HUDEP-2 (cell line): ENCODE data around the gene AMDHD2.
"Not testable (repeated sequence)": the region's sequence is repeated elsewhere in the genome, so short reads cannot be mapped to it uniquely, and the experiment has no call there.

Experiments
- DNase-seq, 76 experiments: peaks; one replicate each; lab custom pipeline; 2025; ENCODE audit not compliant: unreplicated experiment in 76 of 76; lab: John Stamatoyannopoulos, UW

AMDHD2 gene

DNA sequence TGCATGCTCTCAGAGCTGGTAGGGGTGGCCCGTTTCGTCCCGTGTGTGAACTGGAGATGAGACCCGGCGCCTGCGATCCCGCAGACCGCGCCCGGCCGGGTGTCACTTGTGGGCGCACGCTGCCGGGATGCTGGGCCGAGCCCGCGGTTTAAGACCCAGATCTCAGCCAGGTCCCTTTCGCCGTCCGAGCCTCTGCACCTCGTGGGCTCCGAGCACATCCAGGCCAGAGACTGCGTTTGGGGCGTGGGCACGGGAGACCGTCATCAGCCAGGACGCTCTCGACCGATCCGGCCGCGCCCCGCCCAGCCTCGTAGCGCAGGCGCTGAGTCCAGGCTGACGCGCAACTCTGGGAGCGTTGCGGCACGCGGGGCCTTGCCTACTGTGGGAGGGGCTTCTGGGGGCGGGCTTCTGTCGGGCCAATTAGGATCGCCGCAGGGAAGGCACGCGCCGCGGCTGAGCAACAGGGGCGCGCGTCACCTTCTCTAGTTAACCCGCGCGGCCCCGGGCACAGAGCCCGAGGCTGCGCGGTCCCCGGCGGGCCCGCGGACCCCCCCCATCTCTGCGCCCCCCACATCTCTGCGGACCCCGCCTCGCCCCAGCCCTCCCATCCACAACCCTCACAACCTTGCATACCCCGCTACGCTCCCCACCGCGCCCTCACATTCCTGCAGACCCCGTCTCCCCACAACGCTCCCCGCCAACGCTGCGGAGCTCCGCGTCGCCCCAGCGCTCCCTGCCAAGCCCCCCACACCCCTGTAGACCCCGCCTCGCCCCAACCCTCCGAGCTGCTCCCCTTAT, 11.7 kb downstream of the AMDHD2 start:
- DNase-seq: peak in 74 of 76 experiments; percentile 68 to 98 (median 95)

DNA sequence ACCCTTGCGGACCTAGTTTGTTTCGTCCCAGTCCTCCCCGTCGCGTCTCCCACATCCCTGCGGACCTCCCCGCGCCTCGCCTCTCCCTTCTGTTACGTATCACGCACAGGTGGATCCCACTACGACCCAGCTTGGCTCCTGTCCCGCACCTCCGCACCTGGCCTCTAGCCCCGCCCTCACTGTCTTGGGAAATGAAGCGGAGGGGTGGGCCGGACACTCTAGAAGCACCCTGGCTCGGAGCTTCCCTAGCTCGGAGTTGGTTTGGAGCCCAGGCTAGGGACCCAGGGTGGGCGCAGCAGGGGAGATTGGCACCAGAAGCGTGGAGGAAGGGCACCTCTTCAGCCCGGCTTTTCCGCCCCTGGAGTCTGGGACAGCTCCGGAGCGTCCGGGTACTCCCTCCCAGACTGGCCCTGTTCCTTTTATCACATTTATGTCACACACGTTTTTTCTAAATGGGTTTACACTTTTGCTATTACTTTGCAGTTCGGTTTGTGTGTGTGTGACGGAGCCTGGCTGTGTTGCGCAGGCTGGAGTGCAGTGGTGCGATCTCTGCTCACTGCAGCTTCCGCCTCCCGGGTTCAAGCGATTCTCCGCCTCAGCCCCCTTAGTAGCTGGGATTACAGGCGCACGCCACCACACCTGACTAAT, 12.4 kb downstream of the AMDHD2 start:
- peak in 14 of 76 experiments; percentile 9 to 55 (median 26) for DNase-seq

DNA sequence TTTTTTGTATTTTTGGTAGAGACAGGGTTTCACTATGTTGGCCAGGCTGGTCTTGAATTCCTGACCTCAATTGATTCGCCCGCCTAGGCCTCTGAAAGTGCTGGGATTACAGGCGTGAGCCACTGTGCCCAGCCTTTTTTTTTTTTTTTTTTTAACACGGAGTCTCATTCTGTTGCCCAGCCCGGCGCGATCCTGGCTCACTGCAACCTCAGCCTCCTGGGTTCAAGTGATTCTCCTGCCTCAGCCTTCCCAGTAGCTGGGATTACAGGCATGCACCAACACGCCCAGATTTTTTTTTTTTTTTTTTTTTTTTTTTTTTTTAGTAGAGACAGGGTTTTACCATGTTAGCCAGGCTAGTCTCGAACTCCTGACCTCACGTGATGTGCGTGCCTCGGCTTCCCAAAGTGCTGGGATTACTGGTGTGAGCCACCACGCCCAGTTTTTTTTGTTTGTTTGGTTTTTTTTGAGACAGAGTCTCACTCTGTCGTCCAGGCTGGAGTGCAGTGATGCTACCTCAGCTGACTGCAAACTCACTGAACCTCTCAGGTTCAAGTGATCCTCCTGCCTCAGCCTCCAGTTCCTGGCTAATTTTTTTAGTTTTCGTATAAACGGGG, 13.1 kb downstream of the AMDHD2 start:
- not testable (repeated sequence) for DNase-seq

DNA sequence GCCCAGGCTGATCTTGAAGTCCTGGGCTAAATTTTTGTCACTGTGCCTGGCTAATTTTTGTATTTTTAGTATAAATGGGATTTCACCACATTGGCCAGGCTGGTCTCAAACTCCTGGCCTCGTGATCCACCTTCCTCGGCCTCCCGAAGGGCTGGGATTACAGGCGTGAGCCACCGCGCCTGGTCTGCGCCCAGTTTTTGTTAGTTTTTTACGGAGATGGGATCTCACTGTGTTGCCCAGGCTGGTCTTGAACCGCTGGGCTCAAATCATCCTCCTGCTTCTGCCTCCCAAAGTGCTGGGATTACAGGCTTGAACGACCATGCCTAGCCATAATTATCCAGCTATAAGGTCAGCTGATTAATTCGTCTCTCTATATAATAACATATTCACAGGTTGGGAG, 13.7 kb downstream of the AMDHD2 start:
- no peak for DNase-seq

DNA sequence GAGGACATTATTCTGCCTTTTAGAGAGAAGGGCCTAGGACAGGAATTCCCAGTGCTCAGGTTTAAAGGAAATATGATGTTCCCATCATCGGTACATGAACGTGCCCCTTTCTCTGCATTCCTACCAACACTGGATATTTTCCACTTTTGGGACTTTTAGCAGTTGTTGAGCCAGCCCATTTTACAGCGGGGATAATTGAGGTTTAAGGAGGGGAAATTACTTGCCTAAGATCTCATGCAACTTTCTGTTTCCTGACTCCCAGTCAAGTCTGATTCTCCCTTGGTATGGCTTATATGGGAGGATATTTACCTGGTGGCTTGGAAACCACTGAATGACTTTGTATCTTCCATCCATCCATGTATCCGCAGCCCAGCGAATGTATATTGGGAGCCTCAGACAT, 14.2 kb downstream of the AMDHD2 start:
- not testable (repeated sequence) for DNase-seq

DNA sequence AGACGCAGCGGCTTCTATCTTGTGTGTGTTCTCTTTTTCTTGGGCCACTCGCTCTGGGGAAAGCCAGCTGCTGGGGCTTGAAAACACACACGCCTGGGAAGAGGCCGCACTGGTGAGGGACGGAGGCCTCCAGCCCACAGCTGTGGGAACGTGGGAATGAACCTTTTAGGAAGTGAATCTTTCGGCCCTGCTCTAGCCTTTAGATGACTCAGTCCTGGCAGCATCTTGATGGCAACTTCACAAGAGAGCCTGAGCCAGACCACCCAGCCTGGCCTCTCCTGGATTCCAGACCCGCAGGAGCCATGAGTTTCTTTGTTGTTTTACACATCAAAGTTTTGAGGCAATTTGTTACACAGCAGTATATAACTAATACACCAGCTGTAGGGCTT, 15.4 kb downstream of the AMDHD2 start:
- DNase-seq: no peak

DNA sequence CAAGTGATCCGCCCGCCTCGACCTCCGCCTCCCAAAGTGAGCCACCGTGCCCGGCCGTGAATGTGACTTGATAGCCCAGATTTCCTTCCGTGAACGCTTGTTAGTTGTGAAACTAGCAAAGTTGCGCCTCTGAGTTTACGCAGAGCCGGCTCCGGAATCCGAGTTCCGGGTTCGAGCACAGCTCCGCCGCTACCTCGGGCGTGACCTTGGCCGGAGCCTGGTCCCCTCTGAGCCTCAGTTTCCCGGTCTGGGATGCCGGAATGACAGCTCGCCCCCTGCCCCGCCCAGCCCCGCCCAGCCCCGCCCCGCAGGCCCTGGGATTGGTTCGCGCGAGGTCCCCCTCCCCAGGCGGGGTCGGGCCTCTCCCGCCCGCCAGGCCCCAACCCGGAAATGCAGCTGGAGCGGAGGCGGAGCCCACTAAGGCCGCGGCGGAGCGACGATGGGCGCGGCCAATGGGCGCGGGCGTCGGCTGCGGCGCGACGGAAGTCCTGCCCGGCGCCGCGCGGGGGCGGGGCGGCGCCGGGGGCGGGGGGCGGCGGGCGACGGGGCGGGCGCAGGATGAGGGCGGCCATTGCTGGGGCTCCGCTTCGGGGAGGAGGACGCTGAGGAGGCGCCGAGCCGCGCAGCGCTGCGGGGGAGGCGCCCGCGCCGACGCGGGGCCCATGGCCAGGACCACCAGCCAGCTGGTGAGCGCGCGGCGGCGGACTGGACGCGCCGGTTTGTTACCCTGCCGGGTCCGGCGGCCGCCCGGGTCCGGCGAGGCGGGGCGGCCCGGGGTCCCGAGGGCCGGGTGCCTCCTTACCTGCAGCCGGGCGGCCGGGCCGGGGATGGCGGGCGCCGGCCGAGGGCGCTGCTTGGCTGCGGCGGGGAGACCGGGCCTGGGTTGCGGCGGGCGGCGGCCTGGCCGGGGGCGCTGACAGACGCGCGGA, 17.5 kb downstream of the AMDHD2 start, which contains the start of gene PDPK1:
Gene PDPK1 (plus strand): TSS at position 571 of the 929 bp plus-strand sequence. CDS start 92 bp downstream, at position 663.
- DNase-seq: peak in 72 of 76 experiments; percentile 56 to 93 (median 86)

DNA sequence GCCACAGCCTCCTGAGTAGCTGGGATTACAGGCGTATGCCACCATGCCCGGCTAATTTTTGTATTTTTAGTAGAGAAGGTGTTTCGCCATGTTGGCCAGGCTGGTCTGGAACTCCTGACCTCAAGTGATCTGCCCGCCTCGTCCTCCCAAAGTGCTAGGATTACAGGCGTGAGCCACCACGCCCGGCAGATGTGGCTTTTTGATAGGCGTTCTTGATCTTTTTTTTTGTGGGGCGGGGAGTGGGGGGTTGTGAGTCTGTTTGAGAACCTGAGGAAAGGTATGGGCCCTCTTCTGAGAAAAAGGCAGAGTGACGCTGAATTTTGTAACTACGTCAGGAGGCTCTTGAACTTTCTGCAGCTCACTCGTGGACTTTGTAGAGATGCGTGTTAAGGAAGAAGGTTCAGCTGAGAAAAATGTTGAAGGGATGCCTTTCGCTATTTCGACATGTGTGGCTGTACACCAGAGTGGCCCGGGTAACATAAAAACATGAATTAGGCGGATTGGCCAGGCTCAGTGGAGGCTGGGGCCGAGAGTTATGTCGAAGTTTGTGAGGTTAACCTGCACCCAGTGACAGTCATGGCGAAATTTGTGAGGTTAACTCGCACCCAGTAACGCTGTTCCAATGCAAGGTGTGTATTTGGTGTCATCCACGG, 19.1 kb downstream of the AMDHD2 start:
- peak in 10 of 76 experiments; percentile 9 to 24 (median 16) for DNase-seq

DNA sequence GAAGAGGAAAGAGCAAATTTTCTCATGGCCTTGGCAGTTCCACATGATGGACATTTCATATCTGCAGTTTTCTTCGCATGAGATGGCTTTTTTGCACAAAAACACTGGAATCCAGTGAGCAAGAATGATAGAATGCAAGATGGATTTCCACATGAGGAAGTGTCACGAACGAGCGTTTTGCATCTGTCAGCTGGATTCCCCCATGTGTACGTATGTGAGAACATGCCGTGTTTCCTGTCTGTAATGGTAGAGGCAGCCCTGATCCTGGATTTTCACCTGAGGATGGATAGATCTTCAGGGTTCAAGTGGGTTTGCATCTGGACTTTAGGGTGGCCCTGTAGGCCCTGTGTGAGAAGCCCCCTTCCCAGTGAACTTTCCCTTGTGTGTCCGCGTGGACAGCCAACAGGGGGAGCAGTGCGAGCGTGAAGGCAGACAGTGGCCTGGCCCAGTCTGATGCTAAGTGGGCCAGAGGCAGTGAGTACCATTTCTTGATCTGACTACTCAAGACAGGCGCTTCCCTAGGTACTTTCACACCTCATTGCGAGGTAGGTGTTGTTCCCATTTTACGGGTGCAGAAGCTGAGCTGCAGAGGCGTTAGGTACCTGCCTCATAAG, 19.8 kb downstream of the AMDHD2 start:
- DNase-seq: peak in 10 of 76 experiments; percentile 9 to 28 (median 14)

DNA sequence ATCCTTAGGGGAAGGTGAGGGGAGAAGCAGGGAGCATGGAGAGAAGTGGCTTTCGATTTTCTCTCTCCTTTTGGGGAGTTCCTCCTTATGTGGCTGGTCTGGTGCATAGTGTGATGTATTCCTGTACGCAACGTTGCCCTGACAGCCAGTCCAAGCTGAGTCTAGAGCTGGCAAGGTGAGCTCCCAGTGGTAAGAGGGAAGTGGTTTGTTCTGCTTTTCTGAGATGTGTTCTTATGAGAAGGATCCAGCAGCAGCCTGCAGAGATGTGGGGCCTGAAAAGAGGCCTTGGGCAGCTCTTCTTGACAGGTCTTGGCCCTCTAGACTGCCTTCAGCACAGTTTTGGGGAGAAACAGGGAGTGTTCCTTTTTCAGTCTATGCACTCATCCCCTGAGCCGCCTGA, 20.7 kb downstream of the AMDHD2 start:
- DNase-seq: not testable (repeated sequence)

DNA sequence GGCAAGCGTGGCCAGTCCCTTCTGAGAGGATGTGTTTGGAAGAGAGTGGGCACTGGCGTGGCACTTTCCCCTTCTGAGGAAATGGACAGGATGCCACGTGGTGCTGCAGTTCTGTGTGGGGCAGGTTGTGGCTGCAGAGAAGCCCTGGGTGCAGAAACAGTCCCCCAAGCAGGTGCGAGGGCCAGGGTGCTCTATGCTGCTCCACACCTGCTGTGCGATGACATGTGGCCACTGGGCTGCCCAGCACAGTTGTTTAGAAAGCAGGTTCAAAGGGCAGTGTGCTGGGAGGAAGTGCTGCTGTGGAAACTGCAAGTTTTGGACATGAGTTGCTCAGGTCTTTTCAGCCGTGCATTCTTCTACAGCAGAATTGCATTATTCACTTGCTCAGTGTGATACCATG, 21.2 kb downstream of the AMDHD2 start:
- DNase-seq: not testable (repeated sequence)

DNA sequence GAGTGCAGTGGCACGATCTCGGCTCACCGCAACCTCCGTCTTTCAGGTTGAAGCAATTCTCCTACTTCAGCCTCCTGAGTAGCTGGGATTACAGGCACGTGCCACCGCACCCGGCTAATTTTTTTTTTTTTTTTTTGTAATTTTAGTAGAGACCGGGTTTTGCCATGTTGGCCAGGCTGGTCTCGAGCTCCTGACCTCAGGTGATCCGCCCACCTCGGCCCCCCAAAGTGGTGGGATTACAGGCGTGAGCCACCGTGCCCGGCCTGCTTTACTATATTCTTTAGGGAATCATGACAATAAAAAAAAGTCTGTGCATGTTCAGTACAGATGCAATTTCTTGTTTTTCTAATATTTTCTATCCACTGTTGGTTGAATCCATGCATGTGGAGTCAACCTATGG, 23.6 kb downstream of the AMDHD2 start:
- not testable (repeated sequence) for DNase-seq

DNA sequence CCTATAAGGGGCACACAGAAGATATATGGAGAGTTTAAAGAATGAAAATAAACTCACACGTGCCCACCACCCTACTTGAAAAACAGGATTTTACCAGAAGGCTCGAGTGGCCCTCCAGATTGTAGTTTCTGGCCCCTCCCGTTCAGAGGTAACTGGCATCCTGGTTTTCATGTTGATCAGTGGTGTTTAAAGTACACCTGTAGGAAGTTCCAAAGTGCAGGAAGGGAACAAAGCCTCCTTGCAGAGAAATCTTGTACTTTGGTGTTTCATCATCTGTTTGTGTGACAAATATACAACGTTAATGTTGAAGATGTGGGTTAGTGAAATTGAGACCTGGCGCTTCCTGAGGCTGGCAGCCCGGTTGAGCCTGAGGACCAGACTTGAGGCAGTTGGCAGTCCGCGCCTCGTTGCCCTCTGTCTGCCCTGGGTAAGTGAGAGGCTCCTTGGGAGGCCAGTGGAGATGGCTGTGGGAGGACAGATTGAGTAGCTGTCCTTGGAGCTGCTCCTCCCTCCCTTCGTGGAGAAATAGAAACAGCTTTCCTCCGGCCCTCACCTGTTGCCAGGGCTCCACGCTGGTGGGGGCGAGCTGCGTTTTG, 30.2 kb downstream of the AMDHD2 start:
- not testable (repeated sequence) for DNase-seq

DNA sequence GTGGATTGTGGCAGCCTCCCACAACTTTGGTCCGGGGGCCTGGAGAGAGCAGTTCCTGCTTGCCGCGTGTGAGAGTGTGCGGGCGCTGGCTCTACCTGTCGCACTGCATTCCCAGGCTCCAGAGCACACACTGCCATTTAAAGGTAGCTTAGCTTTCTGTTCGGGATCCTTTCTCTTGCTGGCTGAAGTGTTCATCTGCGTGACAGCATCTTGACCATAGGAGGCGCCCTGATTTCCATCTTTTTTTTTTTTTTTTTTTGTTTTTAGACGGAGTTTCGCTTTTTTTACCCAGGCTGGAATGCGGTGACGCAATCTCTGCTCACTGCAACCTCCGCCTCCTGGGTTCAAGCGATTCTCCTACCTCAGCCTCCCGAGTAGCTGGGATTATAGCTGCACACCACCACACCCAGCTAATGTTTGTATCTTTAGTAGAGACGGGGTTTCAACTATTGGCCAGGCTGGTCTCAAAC, 31.3 kb downstream of the AMDHD2 start:
- DNase-seq: not testable (repeated sequence)

DNA sequence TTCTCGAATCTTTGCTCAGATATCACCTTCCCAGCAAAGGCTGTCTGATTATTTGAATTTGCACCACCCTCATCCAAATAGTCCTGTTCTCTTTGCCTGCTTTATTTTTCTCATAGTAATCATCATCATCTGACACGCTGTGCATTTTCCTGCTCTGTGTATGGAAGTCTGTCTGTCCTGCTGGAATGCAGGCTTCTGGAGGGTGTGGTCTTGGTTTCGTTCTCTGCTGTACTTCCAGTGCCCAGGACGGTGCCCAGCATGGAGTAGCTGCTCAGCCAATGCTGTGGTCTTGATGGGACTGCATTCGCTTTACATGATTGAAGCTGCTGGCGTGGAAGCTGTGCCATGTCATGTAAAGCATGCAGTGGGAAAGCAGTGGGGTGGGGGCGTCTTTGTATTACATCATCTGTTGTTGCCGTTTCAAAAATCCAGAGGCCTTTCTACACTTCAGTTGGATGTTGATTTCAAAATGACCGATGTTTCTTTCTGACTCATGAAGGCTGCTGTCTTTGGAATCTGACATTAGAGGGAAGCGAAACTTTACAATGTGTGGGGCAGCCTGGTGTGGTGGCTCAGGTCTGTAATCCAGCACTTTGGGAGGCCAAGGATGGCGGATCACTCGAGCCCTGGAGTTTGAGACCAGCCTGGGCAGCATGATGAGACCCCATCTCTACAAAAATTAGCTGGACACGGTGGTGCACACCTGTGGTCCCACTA, 34.7 kb downstream of the AMDHD2 start:
- not testable (repeated sequence) for DNase-seq

DNA sequence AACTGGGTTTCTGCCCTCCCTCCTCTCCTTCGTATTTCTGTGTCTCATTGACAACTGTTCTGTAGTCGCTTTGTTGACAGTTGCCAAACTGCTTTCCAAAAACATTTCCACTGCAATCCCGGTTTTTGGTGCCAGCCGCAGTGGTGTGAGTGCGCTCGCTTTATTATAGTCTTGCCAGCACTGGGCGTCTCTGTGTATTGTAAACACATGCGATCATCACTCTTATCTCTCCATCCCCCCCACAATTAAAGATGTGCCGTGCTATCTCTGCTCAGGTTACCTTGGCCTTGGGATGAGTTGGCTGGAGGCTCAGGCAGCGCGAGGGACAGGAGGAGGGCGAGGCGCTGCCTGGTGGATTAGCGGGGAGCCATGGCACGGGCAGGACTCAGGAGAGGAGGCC, 37.0 kb downstream of the AMDHD2 start:
- DNase-seq: not testable (repeated sequence)

DNA sequence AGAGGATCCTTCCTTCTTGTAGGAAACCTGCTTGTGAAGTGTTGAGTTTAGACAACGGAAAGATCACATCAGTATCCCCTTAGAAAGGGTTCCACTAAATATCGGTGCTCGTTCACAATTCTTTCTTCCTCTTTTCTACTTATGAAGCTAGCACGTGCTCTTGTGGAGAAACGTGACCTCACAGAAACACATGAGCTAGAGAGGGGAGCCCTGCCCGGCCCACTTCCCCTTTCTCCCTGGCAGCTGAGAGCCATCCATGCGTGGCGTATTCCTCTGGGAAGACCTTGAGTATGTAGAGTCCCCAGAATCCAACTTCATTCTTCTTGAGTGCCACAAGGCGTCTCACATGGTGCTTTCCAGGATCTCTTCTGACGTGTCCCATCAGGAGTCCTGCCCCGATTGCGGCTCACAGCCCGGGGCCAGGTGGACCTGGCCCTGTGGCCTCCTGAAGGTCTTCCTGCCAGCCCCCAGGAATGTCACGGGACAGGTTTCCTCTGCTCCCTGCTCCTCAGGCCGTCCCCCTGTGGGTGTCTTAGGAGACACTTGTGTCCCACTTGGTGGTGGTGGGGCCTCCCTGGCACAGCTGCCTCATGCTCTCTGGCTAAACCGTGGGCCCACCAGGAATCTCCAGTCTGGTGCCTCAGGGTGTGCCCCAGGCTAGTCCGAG, 40.1 kb downstream of the AMDHD2 start:
- not testable (repeated sequence) for DNase-seq

DNA sequence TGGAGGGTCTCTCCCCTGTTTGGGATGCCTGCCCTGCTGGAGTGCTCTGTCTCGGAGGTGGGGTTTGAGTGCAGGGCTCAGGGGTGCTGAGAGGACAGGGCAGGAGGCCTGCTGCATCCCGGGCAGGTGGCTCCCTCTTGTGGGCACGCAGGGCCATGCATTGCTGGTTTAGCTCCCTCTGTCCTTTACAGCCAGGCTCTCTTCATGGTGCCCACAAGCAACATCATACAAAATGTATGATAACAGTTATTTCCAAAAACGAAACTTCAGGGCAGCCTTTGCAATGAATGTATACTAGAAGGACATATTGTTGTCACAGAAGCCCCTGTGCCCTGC, 40.6 kb downstream of the AMDHD2 start:
- not testable (repeated sequence) for DNase-seq
